NB4 (cell line): ENCODE data around the gene SMARCA4.
"Not testable (repeated sequence)": the region's sequence is repeated elsewhere in the genome, so short reads cannot be mapped to it uniquely, and the experiment has no call there.

Source experiments
- CTCF ChIP-seq: IDR thresholded peaks from one replicate; pipeline ENCODE4 v1.5.1; 2012; ENCODE audit warnings: low read depth, low read length
- MAX ChIP-seq: IDR thresholded peaks from 2 replicates; pipeline ENCODE4 v1.6.1; 2011; ENCODE audit warnings: low read depth, low read length
- MYC ChIP-seq: IDR thresholded peaks from 2 replicates; pipeline ENCODE4 v1.6.1; 2011; ENCODE audit warnings: low read depth, low read length
- POLR2A ChIP-seq: IDR thresholded peaks from 2 replicates; pipeline ENCODE4 v1.6.1; 2011; ENCODE audit warnings: mild to moderate bottlenecking; ENCODE audit not compliant: insufficient read length; ENCODE audit errors: extremely low read depth

GRCh38 chr19:10941649-10942048, 19.2 kb upstream of the SMARCA4 start:
- not testable (repeated sequence) for TF ChIP-seq CTCF, MYC, POLR2A, MAX
